GM19468 (cell line): ENCODE data around the gene EEFSEC.

Experiments
- ATAC-seq: cut with Tn5 transposase; IDR thresholded peaks from one replicate; pipeline ENCODE4 v1.9.1; 2021; ENCODE audit warnings: mild to moderate bottlenecking, moderate library complexity, moderate number of reproducible peaks; ENCODE audit not compliant: unreplicated experiment; ENCODE audit errors: extremely low read depth

The EEFSEC gene

DNA sequence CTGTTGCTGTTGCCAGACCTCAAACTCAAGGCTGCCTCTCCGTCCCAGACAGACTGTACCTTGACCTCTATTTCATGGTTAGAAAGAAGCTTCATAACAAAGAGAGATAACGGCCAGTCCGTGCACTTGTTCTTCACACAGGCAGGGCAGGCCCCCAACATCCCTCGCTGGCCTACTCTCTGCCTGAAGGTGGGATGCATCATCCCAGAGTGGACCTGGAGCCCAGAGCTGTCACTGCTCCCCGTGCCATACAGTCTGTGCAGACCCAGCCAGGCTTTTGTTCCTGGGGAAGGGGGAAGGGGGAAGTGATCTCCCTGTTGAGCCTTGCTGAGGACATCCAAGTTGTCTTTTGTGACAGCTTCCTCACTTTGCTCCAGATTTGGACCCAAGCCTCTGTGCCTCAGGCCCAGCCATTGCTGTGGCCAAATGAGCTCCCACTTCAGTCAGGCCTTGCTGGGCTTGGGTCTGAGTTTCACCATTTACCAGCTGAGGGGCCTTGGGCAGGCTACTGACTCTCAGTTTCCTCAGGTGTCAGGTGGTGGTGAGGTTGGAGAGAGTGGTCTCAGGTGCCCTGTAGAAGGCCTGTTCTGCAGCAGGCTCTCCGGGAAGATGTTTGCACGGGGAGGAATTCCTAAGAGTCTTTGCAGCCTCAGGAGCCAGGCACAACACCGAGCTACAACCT lies 171.8 kb downstream of the EEFSEC start:
- ATAC-seq, result no peak

GRCh38 chr3:128326051-128326823 lies 173.0 kb downstream of the EEFSEC start:
- no peak for ATAC-seq

DNA sequence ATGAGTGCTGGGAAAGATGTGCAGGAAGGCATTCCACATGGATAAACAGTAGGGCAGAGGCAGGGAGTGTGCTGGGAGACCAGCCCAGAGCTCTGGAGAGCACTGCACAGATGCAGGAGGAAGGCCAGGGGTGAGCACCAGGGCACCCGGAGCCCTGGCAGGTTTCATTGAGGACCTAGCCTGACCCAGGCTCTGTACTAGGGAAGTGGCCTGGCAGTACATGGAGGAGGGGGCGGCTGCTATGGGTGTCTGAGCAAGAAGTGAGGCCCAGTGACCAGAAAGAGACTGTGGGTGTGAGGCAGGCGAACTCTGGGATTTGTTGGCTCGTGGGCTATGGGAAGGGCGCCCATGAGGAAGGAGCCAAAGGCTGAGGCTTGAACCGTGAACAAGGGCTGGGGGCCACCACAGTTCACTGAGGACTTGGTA lies 174.3 kb downstream of the EEFSEC start:
- no peak for ATAC-seq

GRCh38 chr3:128328546-128329458 lies 175.5 kb downstream of the EEFSEC start:
- ATAC-seq, result no peak

DNA sequence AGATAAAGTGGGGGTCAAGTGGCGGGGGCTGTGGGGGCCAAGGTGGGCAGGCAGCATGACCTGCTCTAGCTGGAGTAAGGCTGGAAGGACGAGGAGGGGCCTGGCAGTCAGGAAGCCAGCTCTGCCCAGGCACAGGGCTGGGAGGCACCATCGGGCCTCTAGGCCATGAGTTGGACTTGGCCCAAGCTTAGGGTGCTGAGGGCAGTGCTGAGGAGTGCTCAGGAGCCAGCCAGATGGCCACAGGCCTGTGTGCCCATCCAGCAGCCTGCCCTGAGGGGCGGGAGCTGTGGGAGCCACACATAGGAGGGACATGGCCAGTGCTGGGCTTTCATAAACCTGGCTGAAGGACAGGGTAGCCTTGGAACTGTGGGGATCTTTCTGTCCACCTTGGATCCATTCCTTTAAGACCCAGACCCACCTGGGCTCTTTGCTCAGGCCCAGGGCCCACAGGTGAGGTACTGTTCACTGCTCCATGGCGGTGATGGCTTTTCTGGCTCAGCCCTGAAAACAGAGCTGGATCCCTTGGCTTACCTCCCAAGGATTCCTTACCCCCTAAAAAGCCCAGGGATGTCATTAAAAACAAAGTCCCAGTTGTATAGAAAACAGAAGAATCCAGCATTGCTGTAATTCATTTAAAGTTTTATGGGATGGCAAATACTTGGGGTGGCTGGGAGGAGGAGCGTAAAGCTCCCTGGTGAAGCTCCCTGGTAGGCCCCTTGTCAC lies 176.4 kb downstream of the EEFSEC start:
- ATAC-seq, result no peak

DNA sequence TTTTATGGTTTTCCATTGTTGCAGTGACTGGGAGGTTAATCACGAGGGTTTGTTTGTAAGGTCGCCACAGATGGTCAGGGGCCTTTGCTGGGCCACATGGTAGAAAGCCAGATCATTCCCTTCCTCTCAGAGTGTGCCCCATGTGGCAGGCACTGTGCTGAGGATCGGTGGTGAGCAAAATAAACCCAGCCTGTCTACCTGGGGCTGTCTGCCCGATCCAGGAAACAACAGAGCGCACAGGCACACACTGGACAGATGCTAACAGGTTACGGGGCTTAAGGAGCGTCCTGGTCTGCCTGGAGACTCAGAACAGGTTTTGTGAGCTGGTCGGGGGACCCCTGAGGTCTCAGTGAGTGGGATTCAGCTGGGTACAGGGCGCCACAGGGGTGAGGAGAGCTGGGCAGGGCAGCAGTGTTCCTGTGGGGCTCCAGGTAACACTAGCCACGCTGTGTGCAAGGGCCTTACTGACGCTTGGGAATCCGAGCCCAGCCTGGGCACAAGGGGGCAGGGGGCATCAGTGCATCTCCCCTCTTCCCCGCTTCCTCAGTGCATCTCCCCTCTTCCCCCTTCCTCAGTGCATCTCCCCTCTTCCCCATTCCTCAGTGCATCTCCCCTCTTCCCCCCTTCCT lies 177.0 kb downstream of the EEFSEC start:
- no peak for ATAC-seq

GRCh38 chr3:128334086-128334645 lies 180.9 kb downstream of the EEFSEC start:
- ATAC-seq, result no peak

DNA sequence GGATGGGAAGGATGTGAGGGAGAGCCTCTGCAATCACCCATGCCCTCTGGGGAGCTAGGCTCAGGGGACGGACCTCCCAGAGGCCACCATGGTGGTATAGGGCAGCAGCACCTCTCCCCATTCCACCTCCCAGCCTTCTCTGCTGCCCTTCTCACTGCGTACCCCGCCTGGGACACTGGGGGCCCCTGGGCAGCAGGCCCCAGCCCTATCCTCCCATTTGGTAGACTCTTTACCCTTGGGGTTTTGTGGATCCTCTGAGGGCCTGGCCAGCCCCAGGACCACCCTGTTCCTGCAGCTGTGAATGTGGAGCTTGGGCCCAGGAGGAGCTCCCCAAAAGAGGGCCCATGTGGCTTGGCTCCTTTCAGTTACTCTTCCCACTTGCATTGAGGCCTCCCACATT lies 181.5 kb downstream of the EEFSEC start:
- ATAC-seq, result no peak

DNA sequence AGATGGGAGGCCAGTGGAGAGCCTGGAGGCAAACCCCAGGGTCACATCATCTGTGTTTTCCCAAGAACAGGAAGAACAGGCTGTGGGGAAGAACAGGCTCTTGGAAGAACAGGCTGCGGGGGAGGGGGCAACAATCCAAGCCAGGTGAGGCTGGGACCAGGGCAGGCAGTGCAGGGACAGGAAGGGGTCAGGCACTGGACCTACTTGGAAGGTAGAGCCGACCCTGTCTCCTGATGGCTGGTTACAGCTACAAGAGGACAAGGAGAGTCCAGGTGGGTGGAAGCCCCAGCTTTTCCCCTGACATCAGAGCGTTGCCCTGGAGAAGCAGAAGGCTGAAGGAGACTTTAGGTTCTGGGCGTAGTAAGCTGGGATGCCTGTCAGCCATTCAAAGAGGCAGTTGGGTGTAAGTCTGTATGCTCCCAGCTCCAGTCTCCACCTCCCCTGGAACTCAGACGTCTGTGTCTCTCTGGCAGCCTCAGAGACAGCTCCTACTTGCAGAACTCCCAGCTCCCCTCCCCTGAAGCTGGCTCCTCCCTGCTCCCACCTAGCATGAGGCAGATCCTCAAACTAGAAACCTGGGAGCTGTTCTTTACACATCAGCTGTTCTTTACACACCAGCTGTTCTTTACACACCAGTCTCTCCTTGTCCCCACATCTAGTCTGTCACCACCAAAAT lies 182.5 kb downstream of the EEFSEC start:
- ATAC-seq, result no peak

GRCh38 chr3:128336337-128337156 lies 183.3 kb downstream of the EEFSEC start:
- no peak for ATAC-seq

DNA sequence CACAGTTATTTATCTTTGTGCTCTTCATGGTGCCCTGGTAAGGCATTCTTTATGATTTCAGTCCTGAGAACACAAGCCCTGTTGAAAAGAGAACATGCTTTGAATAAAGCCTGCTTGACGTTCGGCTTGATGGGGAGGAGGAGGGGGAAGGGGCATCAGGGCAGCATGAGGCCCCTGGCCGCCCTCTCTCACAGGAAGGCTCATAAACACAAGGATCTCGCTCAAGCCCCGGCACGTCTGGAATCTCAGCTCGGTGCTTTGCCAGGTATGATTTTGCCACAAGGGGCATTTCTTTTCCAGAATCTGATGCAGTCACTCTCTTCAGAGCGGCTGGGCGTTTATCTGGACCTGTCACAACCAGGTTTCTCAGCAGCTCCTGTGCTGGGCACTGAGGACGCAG lies 184.0 kb downstream of the EEFSEC start:
- ATAC-seq, result no peak

GRCh38 chr3:128338536-128339330 lies 185.5 kb downstream of the EEFSEC start:
- no peak for ATAC-seq

- ATAC-seq, result no peak
Measured at GRCh38 chr3:128339491-128340012, 186.3 kb downstream of the EEFSEC start.

- ATAC-seq, result no peak
Measured at GRCh38 chr3:128340198-128340903, 187.1 kb downstream of the EEFSEC start.

DNA sequence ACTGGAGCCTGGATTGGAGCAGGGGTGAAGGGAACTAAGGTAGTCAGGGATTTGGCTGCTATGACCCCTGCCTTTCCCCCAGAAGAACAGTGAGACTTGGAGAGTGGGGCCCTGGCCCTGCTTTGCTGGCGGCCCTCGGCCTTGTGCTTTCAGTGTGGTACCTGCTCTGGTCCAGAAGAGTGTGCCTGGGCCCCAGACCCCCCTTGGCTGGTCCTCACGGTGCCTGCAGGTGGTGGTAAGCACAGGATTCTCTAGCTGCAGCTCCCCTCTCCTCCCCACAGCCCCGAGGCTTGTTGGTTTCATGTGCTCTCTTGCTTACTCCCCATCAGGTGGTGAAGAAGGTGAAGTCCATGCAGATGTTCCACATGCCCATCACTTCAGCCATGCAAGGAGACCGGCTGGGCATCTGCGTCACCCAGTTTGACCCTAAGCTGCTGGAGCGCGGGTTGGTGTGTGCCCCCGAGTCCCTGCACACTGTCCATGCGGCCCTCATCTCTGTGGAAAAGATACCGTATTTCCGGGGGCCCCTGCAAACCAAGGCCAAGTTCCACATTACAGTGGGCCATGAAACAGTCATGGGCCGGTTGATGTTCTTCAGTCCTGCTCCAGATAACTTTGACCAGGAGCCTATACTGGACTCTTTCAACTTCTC lies 187.7 kb downstream of the EEFSEC start:
- ATAC-seq, result no peak
